OCI-LY7 (cell line): Measurements from ENCODE around the gene TRAF3. TPM values are rescaled to one million over a fixed set of nuclear protein-coding genes. Genes with fewer than 3 reads are reported as not detected.

Experiments
- BruUV-seq: library from RNA; stranded (reverse); fragments of 400-500 nt; replicated peaks from 2 replicates; lab custom pipeline; 2021; lab: Mats Ljungman, UMichigan
- CTCF ChIA-PET: fragments of 300-600 bp; sonication (Branson Sonifier 250); formaldehyde crosslinking; loops from one replicate; lab custom pipeline; 2022; ENCODE audit warnings: antibody characterized with exemption; ENCODE audit not compliant: unreplicated experiment; lab: Charles Lee
- POLR2A ChIA-PET: fragments of 300-600 bp; sonication (Branson Sonifier 250); formaldehyde crosslinking; loops from one replicate; lab custom pipeline; 2022; ENCODE audit warnings: antibody characterized with exemption; lab: Charles Lee
- DNase-seq: peaks from one replicate; pipeline ENCODE4 v3.0.0-alpha.2; 2015; ENCODE audit warnings: low spot score
- H2AFZ ChIP-seq: fragments of 200-600 bp; sonication (generic), shearing (Covaris generic); 2 replicates; pipeline ENCODE4 v1.6.1; 2014; ENCODE audit warnings: mild to moderate bottlenecking, antibody characterized with exemption, low read length, moderate library complexity
- H3K27ac ChIP-seq: fragments of 200-600 bp; sonication (generic); 2 replicates; pipeline ENCODE4 v1.5.1; 2014; ENCODE audit warnings: mixed run types, low read depth, mild to moderate bottlenecking, moderate library complexity, low read length, inconsistent platforms; ENCODE audit not compliant: poor library complexity, severe bottlenecking
- H3K36me3 ChIP-seq: fragments of 200-600 bp; sonication (generic); 2 replicates; pipeline ENCODE4 v1.6.1; 2014; ENCODE audit warnings: mild to moderate bottlenecking, antibody characterized with exemption, low read length, moderate library complexity, mixed read lengths; ENCODE audit not compliant: insufficient read depth
- H3K4me1 ChIP-seq: fragments of 200-600 bp; sonication (generic); 2 replicates; pipeline ENCODE4 v1.5.1; 2014; ENCODE audit warnings: mild to moderate bottlenecking, low read length; ENCODE audit not compliant: insufficient read depth, poor library complexity, severe bottlenecking
- H3K4me2 ChIP-seq: fragments of 200-600 bp; sonication (generic); 2 replicates; pipeline ENCODE4 v1.6.1; 2014; ENCODE audit warnings: mild to moderate bottlenecking, low read length
- H3K4me3 ChIP-seq: fragments of 200-600 bp; sonication (generic); 2 replicates; pipeline ENCODE4 v1.5.1; 2014; ENCODE audit warnings: mild to moderate bottlenecking, low read depth, low read length; ENCODE audit not compliant: poor library complexity, severe bottlenecking
- H3K79me2 ChIP-seq: fragments of 200-600 bp; sonication (generic); 2 replicates; pipeline ENCODE4 v1.6.1; 2016; ENCODE audit warnings: low read depth, mild to moderate bottlenecking, low read length, moderate library complexity, mixed read lengths; ENCODE audit not compliant: insufficient read depth
- H3K9me2 ChIP-seq: fragments of 200-600 bp; sonication (generic); 2 replicates; pipeline ENCODE4 v1.6.1; 2016; ENCODE audit warnings: mild to moderate bottlenecking, low read length, mixed read lengths; ENCODE audit not compliant: insufficient read depth
- H3K9me3 ChIP-seq: fragments of 200-600 bp; sonication (generic); 2 replicates; pipeline ENCODE4 v1.6.1; 2014; ENCODE audit warnings: mild to moderate bottlenecking, mixed run types, low read length, mixed read lengths
- H4K20me1 ChIP-seq: fragments of 200-600 bp; sonication (generic); 2 replicates; pipeline ENCODE4 v1.6.1; 2014; ENCODE audit warnings: mild to moderate bottlenecking, antibody characterized with exemption, low read length, moderate library complexity, mixed read lengths; ENCODE audit not compliant: insufficient read depth
- CTCF ChIP-seq: fragments of 200-600 bp; sonication (generic); conservative IDR thresholded peaks from 2 replicates; pipeline ENCODE4 v1.5.1; 2014; ENCODE audit warnings: mild to moderate bottlenecking, antibody characterized with exemption, low read length, moderate library complexity, mixed read lengths
- EZH2phosphoT487 ChIP-seq: fragments of 200-600 bp; sonication (generic); IDR thresholded peaks from 2 replicates; pipeline ENCODE4 v1.6.1; 2018; ENCODE audit warnings: low read depth, borderline replicate concordance, mild to moderate bottlenecking, mixed run types, antibody characterized with exemption, low read length, moderate library complexity, mixed read lengths
- intact Hi-C: fragments of 100-400 bp; cut with micrococcal nuclease; formaldehyde crosslinking; loops from one replicate; pipeline ENCODE4 v1.10.0; 2022; ENCODE audit not compliant: unreplicated experiment
- total RNA-seq, 2 experiments: library from RNA; depleted of rRNA in 1 of 2; stranded (reverse); fragments of >200 nt in 1 of 2; shearing (Covaris generic) in 1 of 2; gene quantifications; 2 replicates each; pipeline ENCODE4 v1.2.3, GENCODE V29; 2014 to 2022

Gene TRAF3
- total RNA-seq, 2 experiments from 2014 or later, result 0.82 to 2.9 TPM

- no peaks in the 10 kb centered on the region for H3K79me2 ChIP-seq
- no peaks in the 10 kb centered on the region for H3K36me3 ChIP-seq
- peaks cover 46% of the 10 kb centered on the region for H3K4me1 ChIP-seq
- no peak for DNase-seq
- H3K4me3 ChIP-seq, result no peak overlapping the region
- no peaks in the 10 kb centered on the region for H4K20me1 ChIP-seq
- POLR2A ChIA-PET, result no interaction called here
- H3K9me3 ChIP-seq, result no peaks in the 10 kb centered on the region; the same call in 1 of the 2 replicates
- no peak overlapping the region for H3K4me2 ChIP-seq
- no peak overlapping the region for H2AFZ ChIP-seq
- H3K27ac ChIP-seq, result no peak overlapping the region
- no peaks in the 10 kb centered on the region for H3K9me2 ChIP-seq
- intact Hi-C loops, result no loop called here
- BruUV-seq, result no TSS peak
- CTCF ChIA-PET, result no interaction called here
- TF ChIP-seq EZH2phosphoT487 (no peak), CTCF (no peak)
Observed at GRCh38 chr14:102931580-102932285, 154.5 kb downstream of the TRAF3 start.

- Histone ChIP-seq H3K4me3 (no peak overlapping the region), H3K9me2 (no peaks in the 10 kb centered on the region), H3K36me3 (no peaks in the 10 kb centered on the region), H3K27ac (no peak overlapping the region), H3K4me2 (no peak overlapping the region), H2AFZ (0 out of 2 replicates have a peak overlapping the region, but pooled peaks have one; percentile 7), H3K4me1 (peaks cover 47% of the 10 kb centered on the region), H4K20me1 (no peaks in the 10 kb centered on the region), H3K9me3 (no peaks in the 10 kb centered on the region; the same call in 1 of the 2 replicates), H3K79me2 (no peaks in the 10 kb centered on the region)
- DNase-seq, result no peak
- TF ChIP-seq EZH2phosphoT487 (no peak), CTCF (no peak)
- CTCF ChIA-PET, result no interaction called here
- POLR2A ChIA-PET, result no interaction called here
- intact Hi-C loops, result no loop called here
- BruUV-seq, result no TSS peak
Observed at GRCh38 chr14:102932484-102933248, 155.4 kb downstream of the TRAF3 start.
